Neural progenitor cell (in vitro differentiated cells): ENCODE data around the gene HRG.

ENCODE experiments used
- CTCF ChIP-seq: fragments of 200-600 bp; sonication (generic); IDR thresholded peaks from 2 replicates; pipeline ENCODE4 v1.5.1; 2017; ENCODE audit warnings: antibody characterized with exemption, mild to moderate bottlenecking
- EZH2 ChIP-seq: fragments of 200-600 bp; sonication (generic); IDR thresholded peaks from 2 replicates; pipeline ENCODE4 v1.6.1; 2017; ENCODE audit warnings: antibody characterized with exemption, mild to moderate bottlenecking, moderate library complexity

GRCh38 chr3:186687120-186687651 lies 21.4 kb downstream of the HRG start:
- TF ChIP-seq CTCF (no peak), EZH2 (no peak)
